SIG-M5 (cell line): Measurements from ENCODE around the gene GNG2.
"Not testable (repeated sequence)": the region's sequence is repeated elsewhere in the genome, so short reads cannot be mapped to it uniquely, and the experiment has no call there.

Experiments used
- DNase-seq: peaks from one replicate; lab custom pipeline; 2025; lab: John Stamatoyannopoulos, UW

Gene GNG2

DNA sequence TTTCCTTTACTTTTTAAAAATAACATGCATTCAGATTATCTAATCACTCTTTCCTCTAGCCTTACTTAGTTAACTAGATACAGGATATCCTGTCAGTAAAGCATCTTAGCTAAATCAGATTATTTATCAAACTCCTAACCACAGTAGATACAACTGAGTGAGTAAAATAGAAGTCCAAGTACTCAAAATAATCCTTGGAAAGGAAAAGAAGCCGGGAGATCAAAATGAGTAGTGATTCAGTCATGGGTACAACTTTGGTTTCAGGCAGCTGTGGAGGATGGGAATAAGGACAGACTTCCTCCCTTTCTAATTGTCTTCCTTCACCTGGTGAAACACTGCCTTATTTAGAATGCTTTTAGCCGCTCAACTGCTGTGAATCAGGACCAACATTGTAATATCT, 29.4 kb downstream of the GNG2 start:
- no peak for DNase-seq

GRCh38 chr14:51894250-51894649, 33.8 kb downstream of the GNG2 start:
- no peak for DNase-seq

GRCh38 chr14:51895375-51895774, 35.0 kb downstream of the GNG2 start:
- DNase-seq = no peak

DNA sequence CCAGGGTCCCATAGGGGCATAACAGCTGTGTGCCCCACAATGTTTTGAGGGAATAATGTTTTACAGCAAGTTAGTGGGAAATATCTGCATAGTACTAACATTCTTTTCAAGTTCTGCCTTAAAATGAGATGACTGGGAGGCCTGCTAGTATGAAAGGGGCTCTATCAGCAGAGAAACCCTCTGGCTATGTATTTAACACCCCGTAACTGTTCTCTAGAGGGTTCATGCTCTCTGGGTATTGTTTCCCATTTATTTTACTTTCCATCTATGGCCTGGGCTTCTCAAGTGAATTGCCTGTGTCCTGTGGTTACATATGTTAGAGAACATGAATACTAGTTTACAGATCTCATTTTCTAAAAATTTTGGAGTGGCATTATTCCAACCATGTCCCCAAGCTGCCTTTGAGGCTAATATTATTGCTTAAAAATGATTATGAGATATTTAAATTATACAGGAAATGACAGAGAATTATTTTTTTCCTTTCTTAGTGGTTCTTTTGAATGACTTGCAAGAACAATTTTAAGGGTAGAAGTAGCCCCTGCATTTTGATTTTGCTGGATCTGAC, 37.5 kb downstream of the GNG2 start:
- DNase-seq = no peak

DNA sequence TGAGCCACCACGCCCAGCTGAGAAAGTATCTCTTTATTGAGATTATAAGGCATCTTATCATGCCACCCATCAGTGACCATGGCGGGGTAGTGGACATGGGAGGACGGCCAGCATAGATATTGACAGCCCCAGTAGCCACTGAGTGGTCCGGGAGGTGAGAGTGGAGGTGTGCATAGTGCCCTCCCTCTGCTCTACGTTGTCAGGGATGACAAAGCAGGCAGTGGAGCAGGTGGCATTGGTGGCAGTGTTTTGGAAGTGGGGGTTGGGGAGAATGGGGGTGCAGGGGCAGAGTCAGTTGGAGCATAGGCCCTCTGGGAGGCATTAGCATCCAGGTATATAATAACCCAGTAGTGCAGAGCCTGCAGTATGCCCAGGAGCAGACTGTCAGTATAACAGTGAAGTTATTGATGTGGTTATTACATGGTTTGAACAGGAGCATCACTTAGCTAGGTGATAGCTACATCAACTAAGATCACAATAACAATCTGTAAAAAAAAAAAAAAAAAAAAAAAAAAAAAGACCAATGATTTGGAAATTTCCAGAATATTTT, 41.1 kb downstream of the GNG2 start:
- DNase-seq = no peak

DNA sequence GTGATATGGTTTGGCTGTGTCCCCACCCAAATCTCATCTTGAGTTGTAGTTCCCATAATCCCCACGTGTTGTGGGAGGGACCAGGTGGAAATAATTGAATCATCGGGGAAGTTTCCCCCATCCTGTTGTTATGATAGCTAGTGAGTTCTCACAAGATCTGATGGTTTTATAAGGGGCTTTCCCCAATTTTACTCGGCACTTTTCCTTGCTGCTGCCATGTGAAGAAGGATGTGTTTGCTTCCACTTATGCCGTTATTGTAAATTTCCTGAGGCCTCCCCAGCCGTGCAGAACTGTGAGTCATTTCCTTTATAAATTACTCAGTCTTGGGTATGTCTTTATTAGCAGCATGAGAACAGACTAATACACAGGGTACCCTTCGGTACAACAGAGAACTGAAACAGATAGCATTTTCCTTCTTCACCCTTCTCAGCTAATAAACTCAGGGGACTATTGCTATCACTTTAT, 45.3 kb downstream of the GNG2 start:
- DNase-seq = not testable (repeated sequence)

DNA sequence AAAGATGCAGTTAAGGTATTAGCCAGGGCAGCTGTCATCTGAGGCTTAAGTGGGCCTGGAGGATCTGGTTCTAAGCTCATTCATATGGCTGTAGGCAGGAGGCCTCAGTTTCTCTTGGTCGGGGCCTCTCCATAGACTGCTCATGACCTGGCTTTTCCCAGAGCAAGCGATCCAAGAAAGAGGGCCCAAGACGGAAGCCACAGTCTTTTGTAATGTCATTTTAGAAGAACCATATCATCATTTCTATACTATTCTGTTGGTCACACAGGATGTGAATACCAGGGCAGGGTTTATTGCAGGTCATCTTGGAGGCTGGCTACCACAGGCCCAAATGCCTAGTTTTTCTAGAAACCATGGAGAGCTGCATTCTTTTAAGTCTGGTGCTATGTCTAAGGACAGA, 47.7 kb downstream of the GNG2 start:
- no peak for DNase-seq

GRCh38 chr14:51912112-51912786, 51.8 kb downstream of the GNG2 start:
- no peak for DNase-seq

DNA sequence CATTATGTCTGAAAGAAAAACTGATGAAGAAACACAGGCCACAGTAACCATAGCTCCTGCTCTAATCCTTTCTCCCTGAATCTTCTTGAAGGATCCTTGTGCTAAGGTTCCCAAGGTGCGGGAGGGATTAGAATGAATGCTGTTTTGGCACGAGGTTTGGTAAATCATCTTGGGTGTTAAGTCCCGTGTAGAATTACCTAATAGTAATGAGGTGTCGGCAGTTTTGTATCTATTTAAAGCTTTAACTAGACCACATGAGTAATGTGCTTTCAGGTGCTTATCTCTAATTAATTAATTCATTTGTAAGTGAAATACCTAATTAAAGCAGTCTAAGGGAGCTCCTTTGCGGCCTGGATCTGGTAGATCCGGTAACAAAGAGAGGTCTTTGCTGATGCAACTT, 53.9 kb downstream of the GNG2 start:
- no peak for DNase-seq

DNA sequence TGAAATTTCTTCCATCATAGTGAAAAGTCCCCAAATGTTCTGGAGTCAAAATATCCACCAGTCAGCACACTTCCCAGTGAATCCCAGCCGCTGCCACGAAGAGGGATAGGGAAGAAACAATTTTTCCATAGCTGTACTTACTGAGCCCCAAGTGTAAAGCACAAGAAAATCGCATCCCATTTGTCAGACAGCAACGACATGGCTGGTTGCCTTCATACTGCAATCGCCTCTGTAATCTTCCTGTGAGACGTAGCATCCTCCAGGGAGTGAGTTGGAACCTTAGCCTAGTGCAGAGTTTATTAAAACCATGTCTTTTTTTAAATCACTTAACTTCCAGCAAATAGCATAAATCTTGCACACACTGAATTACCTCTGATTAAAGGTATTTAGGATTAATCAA, 56.8 kb downstream of the GNG2 start:
- no peak for DNase-seq

DNA sequence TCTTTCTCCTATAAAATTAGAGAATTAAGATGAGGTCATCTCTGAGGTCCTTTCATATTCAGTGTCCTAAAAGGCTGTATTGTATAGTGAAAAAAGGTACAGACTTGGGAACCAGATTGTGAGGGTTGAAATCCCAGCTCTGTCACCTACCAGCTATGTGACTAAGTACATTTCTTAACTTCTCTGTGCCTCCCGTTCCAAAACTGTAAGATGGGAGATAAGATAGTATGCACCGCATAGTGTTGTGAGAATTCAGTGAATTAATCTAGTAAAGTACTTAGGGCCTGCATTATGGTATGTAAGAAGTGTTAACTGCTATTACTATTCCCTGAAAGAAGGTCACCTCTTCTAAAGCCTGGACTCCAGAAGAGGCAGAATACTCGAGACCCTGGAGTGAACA, 60.6 kb downstream of the GNG2 start:
- DNase-seq = no peak

GRCh38 chr14:51922624-51923023, 62.2 kb downstream of the GNG2 start:
- DNase-seq = no peak

- DNase-seq = no peak
Measured at GRCh38 chr14:51924600-51924999, 64.2 kb downstream of the GNG2 start.

DNA sequence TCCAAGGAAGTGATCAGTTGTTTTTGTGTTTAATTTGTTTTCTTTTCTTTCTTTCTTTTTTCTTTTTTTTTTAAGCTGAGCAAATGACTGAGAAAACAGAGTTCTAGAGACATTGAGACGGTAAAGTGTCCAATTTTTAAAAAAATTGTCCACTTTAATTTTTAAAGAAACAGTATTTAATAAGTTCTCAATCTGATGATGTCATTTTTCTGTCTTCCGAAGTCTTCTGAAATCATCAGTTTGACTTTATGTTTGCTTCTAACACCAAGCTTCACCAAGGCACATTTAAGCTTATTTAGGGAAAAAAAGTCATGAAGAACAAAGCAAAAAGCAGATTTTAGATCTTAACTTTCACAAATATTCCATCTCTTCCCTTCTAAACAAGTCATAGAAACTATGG, 65.6 kb downstream of the GNG2 start:
- no peak for DNase-seq

- DNase-seq = no peak
Measured at GRCh38 chr14:51926449-51926848, 66.0 kb downstream of the GNG2 start.

DNA sequence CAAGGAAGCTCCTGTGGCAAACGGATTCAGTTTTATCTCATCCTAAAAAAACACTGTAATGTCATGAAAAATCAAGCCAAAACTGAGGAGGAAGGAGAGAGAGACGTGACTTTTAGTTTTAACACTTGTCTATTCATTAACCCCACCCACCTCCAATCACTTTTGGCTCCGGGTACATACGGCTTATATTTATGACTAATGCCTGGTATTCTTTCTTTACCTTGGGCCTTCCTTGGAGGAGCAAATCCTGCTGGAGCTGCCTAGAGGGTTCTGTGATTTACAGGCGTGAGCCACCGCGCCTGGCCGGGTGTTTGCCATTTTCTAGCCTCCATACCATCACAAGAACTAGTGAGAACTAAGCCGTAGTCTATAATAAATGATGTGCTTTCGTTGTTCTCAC, 68.2 kb downstream of the GNG2 start:
- DNase-seq = no peak

DNA sequence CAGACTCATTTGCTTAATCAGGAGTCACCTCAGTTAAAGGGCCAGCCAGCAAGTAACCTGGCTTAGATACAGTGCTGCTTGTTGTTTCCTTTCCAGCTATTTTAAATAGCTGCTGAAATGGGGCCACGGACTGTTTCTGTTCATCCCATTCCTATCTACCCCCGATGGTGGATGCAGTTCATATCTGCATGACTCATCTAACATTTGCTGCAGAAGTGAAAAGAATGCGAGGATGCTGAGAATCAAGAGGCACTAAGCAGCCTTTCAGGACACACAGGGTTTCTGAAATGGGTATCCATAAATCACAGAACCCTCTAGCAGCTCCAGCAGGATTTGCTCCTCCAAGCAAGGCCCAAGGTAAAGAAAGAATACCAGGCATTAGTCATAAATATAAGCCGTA, 68.8 kb downstream of the GNG2 start:
- no peak for DNase-seq

GRCh38 chr14:51929910-51930682, 69.7 kb downstream of the GNG2 start:
- DNase-seq = no peak

DNA sequence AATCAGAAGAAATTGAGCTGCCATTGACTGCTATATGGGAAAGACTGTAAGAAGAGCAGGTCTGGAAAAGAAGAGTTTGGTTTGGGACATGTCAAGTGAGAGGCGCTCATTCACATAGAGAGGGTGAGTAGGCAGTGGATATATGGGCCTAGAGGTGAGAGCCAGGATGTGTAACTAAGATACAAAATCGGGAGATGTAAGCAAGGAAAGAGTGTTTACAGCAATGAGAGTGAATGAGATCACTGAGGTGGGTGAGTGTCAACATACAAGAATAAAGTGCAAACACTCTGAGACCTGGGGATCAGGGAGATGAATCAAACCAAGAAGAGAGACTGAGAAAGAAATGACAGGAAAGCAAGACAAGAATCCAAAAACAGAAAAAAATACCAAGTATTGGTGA, 70.9 kb downstream of the GNG2 start:
- DNase-seq = no peak

GRCh38 chr14:51933191-51933590, 72.8 kb downstream of the GNG2 start:
- DNase-seq = no peak

DNA sequence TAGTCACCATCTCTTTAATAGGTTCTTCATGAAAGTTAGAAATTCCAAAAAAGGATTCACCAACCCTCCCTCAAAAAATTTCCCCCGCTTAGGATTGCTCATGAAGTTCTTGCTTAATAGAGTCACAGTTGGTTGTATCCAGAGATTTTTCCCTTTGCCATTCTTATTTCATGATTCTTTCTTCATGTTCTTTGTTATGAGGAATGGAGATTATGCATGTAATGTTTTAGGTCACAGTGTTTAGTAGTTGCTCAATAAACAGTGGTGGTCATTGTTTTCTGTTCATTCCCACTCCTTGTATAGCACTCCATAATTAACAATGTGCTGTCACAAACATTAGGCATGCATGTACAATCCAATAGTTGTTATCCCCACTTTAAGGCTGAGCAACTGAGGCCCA, 77.7 kb downstream of the GNG2 start:
- no peak for DNase-seq

DNA sequence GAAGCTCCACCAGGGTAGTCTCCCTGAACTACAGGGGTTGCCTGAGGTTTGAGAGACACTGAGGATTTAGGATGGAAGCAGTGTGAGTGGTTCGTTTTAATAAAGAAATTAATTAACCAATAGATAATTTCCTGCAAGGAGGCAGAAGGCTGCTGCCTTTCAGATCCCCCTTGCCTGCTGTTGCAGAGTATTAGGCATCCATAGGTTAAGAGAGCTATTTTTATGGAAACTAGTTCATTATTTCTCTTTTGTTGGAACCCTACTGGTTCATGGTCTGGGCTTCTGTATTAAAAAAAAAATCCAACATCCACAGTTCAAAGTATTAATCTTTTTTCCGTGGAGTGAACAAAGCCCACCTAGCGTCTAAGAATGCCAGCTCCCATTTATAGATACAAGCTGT, 78.4 kb downstream of the GNG2 start:
- DNase-seq = no peak

GRCh38 chr14:51939226-51939625, 78.8 kb downstream of the GNG2 start:
- no peak for DNase-seq
